ENCODE data around the gene IFT27. TPM values are rescaled to one million over a fixed set of nuclear protein-coding genes. Genes with fewer than 3 reads are reported as not detected.

Gene IFT27
- total and polyA plus RNA-seq, 2 of the 4 experiments (the other 2 are of a cell fraction): 14.5 to 26.9 TPM

- WGBS, 2 experiments (ENCODE audit: extremely low coverage in 2 of 2, insufficient read length in 1 of 2): 56% methylated on average over 6 of the region's 21 CpGs; no CpG with 5 or more reads in 1 of the 2 experiments
- Histone ChIP-seq H3K4me1 (ENCODE audit: control insufficient read depth, insufficient read depth, low read length) (no peaks in the 10 kb centered on the region), H3K27ac (ENCODE audit: insufficient read depth, low read length) (no peak overlapping the region), H3K9me1 (ENCODE audit: insufficient read depth, low read length) (no peaks in the 10 kb centered on the region), H2AFZ (replicated peaks; ENCODE audit: low read length, poor library complexity) (peak overlapping the region; percentile 33), H3K56ac (ENCODE audit: extremely low read depth, insufficient read depth, low read length) (no peak overlapping the region), H3K9ac (ENCODE audit: low read depth, low read length) (no peak overlapping the region), H3K14ac (replicated peaks; ENCODE audit: low read depth, low read length) (no peak overlapping the region), H2AK9ac (replicated peaks; ENCODE audit: low read depth, low read length, poor library complexity) (no peak overlapping the region), H3K23ac (ENCODE audit: low read depth, low read length) (no peak overlapping the region), H3K27me3 (ENCODE audit: control insufficient read depth, insufficient read depth, low read length) (peaks cover 37% of the 10 kb centered on the region), H2BK20ac (ENCODE audit: low read depth, low read length) (no peak overlapping the region), H4K5ac (ENCODE audit: low read depth, low read length) (no peak overlapping the region), H2BK120ac (ENCODE audit: low read depth, low read length) (no peak overlapping the region), H4K20me1 (ENCODE audit: insufficient read depth, low read length) (no peaks in the 10 kb centered on the region), H3K18ac (ENCODE audit: low read depth, low read length) (no peak overlapping the region), H4K91ac (ENCODE audit: insufficient read depth, low read depth, low read length) (no peak overlapping the region), H3K4ac (ENCODE audit: low read depth, low read length) (no peak overlapping the region), H3K79me1 (ENCODE audit: low read depth in 1 of 2, low read length in 2 of 2) (no peaks in the 10 kb centered on the region), H2BK5ac (ENCODE audit: low read depth, low read length, poor library complexity, severe bottlenecking) (no peak overlapping the region), H3K4me3 (ENCODE audit: insufficient read depth, low read depth, low read length) (no peak overlapping the region), H3K4me2 (ENCODE audit: low read depth, low read length) (no peak overlapping the region), H3K36me3 (ENCODE audit: control insufficient read depth, insufficient read depth, low read length) (no peaks in the 10 kb centered on the region), H2BK15ac (ENCODE audit: low read depth, low read length) (no peak overlapping the region), H4K8ac (ENCODE audit: low read depth in 2 of 2, low read length in 2 of 2) (no peak overlapping the region), H3K9me3 (ENCODE audit: control insufficient read depth, insufficient read depth, low read length) (peaks cover 4% of the 10 kb centered on the region; the same call in 1 of the 2 replicates), H2AK5ac (ENCODE audit: low read depth, low read length) (no peak overlapping the region)
- TF ChIP-seq MAFK (IDR thresholded peaks at IDR 0.05; ENCODE audit: low read depth, low read length) (no peak), SMC3 (IDR thresholded peaks at IDR 0.05; ENCODE audit: low read depth, low read length) (no peak), CTCF (conservative IDR thresholded peaks at IDR 0.05; ENCODE audit: low read depth, low read length) (no peak), RCOR1 (IDR thresholded peaks at IDR 0.05; ENCODE audit: insufficient replicate concordance, low read length) (no peak), RFX5 (IDR thresholded peaks at IDR 0.05; ENCODE audit: low read depth, low read length) (no peak), CHD1 (IDR thresholded peaks at IDR 0.05; ENCODE audit: low read depth, low read length) (no peak), FOS (IDR thresholded peaks at IDR 0.05; ENCODE audit: low read depth, low read length) (no peak), USF2 (IDR thresholded peaks at IDR 0.05; ENCODE audit: low read depth, low read length) (no peak), MXI1 (IDR thresholded peaks at IDR 0.05; ENCODE audit: borderline replicate concordance, low read depth, low read length) (no peak), MAZ (IDR thresholded peaks at IDR 0.05; ENCODE audit: borderline replicate concordance, low read depth, low read length) (no peak), RAD21 (IDR thresholded peaks at IDR 0.05; ENCODE audit: low read length) (no peak), NFE2L2 (IDR thresholded peaks at IDR 0.05; ENCODE audit: low read depth, low read length) (no peak), POLR2A (IDR thresholded peaks at IDR 0.05; ENCODE audit: low read depth, low read length) (no peak), CEBPB (IDR thresholded peaks at IDR 0.05; ENCODE audit: low read depth, low read length) (no peak), BHLHE40 (IDR thresholded peaks at IDR 0.05; ENCODE audit: low read depth, low read length) (no peak), ELK1 (IDR thresholded peaks at IDR 0.05; ENCODE audit: borderline replicate concordance, low read depth, low read length) (no peak)
- no peak for ATAC-seq (ENCODE audit: low read depth)
- intact Hi-C loops (cut with micrococcal nuclease): no loop called here
- ChIA-PET POLR2A (ENCODE audit: unreplicated experiment) (no interaction called here), CTCF (no interaction called here)
- dilution Hi-C loops (cut with HindIII; ENCODE audit: low sequenced_read_pairs, unreplicated experiment): no loop called here
- no peak for DNase-seq
- BruUV-seq (replicated peaks): no TSS peak
- in situ Hi-C loops (cut with MboI; ENCODE audit: low sequenced_read_pairs): no loop called here
Measured at GRCh38 chr22:36743591-36744412, 32.1 kb downstream of the IFT27 start.

All from IMR-90 (cell line).